A673 (cell line): ENCODE data around the gene C1orf21. TPM values are rescaled to one million over a fixed set of nuclear protein-coding genes. Genes with fewer than 3 reads are reported as not detected.

ENCODE experiments used
- BruUV-seq: library from RNA; stranded (reverse); fragments of 400-500 nt; replicated peaks from 2 replicates; lab custom pipeline; 2021; lab: Mats Ljungman, UMichigan
- CTCF ChIA-PET: fragments of 300-600 bp; sonication (Branson Sonifier 250); formaldehyde crosslinking; loops from one replicate; lab custom pipeline; 2022; ENCODE audit warnings: antibody characterized with exemption; lab: Charles Lee
- POLR2A ChIA-PET: fragments of 300-600 bp; sonication (Branson Sonifier 250); formaldehyde crosslinking; loops from one replicate; lab custom pipeline; 2022; ENCODE audit warnings: antibody characterized with exemption; ENCODE audit not compliant: low non-redundant PET; lab: Charles Lee
- DNase-seq: peaks from one replicate; pipeline ENCODE4 v3.0.0-alpha.2; 2015; ENCODE audit warnings: low spot score
- H3K27ac ChIP-seq: fragments of 200-600 bp; sonication (generic); 2 replicates; pipeline ENCODE4 v1.5.1; 2016; ENCODE audit warnings: mixed run types, low read depth, mild to moderate bottlenecking, mixed read lengths, antibody characterized with exemption, low read length; ENCODE audit not compliant: poor library complexity, severe bottlenecking
- H3K27me3 ChIP-seq: fragments of 200-600 bp; sonication (generic); replicated peaks from 2 replicates; pipeline ENCODE4 v1.6.1; 2017; ENCODE audit warnings: mixed run types, low read depth, mild to moderate bottlenecking, mixed read lengths, antibody characterized with exemption, low read length; ENCODE audit not compliant: insufficient read depth, poor library complexity
- H3K36me3 ChIP-seq: fragments of 200-600 bp; sonication (generic); 2 replicates; pipeline ENCODE4 v1.6.1; 2016; ENCODE audit warnings: mixed run types, mild to moderate bottlenecking, mixed read lengths, antibody characterized with exemption, low read length; ENCODE audit not compliant: insufficient read depth, poor library complexity, severe bottlenecking
- H3K4me1 ChIP-seq: fragments of 200-600 bp; sonication (generic); 2 replicates; pipeline ENCODE4 v1.6.1; 2017; ENCODE audit warnings: mixed run types, mild to moderate bottlenecking, mixed read lengths, antibody characterized with exemption, low read length; ENCODE audit not compliant: insufficient read depth, poor library complexity, severe bottlenecking
- H3K4me3 ChIP-seq: fragments of 200-600 bp; sonication (generic); 2 replicates; pipeline ENCODE4 v1.5.1; 2016; ENCODE audit warnings: low read depth, mixed run types, mild to moderate bottlenecking, mixed read lengths, low read length; ENCODE audit not compliant: poor library complexity, severe bottlenecking
- H3K9me3 ChIP-seq: fragments of 200-600 bp; sonication (generic); 2 replicates; pipeline ENCODE4 v1.6.1; 2016; ENCODE audit warnings: mixed run types, low read depth, mild to moderate bottlenecking, mixed read lengths, antibody characterized with exemption, low read length; ENCODE audit not compliant: poor library complexity, severe bottlenecking
- CTCF ChIP-seq: fragments of 300-800, 200-600 bp; sonication (generic); conservative IDR thresholded peaks from 2 replicates; pipeline ENCODE4 v1.5.1; 2017; ENCODE audit warnings: low read depth, mild to moderate bottlenecking, antibody characterized with exemption, low read length, moderate library complexity, mixed read lengths
- EZH2 ChIP-seq: fragments of 200-600 bp; sonication (generic); IDR thresholded peaks from 2 replicates; pipeline ENCODE4 v1.6.1; 2017; ENCODE audit warnings: borderline replicate concordance, low read depth, mild to moderate bottlenecking, mixed read lengths, antibody characterized with exemption, low read length; ENCODE audit not compliant: poor library complexity, severe bottlenecking
- intact Hi-C: fragments of 100-400 bp; cut with micrococcal nuclease; formaldehyde crosslinking; loops from one replicate; pipeline ENCODE4 v1.10.0; 2022; ENCODE audit not compliant: unreplicated experiment
- total RNA-seq: library from RNA; stranded (reverse); gene quantifications from 2 replicates; pipeline ENCODE4 v1.2.3, GENCODE V29; 2021

C1orf21 gene
- total RNA-seq, 1 experiment from 2014 or later: 31.3 TPM

GRCh38 chr1:184637664-184638240 is 250.9 kb downstream of the C1orf21 start:
- Histone ChIP-seq H3K9me3 (no peaks in the 10 kb centered on the region), H3K4me1 (peaks cover 8% of the 10 kb centered on the region), H3K4me3 (no peak overlapping the region), H3K27me3 (no peaks in the 10 kb centered on the region), H3K36me3 (no peaks in the 10 kb centered on the region), H3K27ac (no peak overlapping the region)
- intact Hi-C loops: no loop called here
- ChIA-PET POLR2A (no interaction called here), CTCF (no interaction called here)
- peak; percentile 17 for DNase-seq
- no TSS peak for BruUV-seq
- TF ChIP-seq EZH2 (no peak), CTCF (no peak)

GRCh38 chr1:184639205-184639604 is 252.4 kb downstream of the C1orf21 start:
- H3K9me3 ChIP-seq: no peaks in the 10 kb centered on the region
- no peak overlapping the region for H3K27ac ChIP-seq
- no TSS peak for BruUV-seq
- H3K4me1 ChIP-seq: peaks cover 5% of the 10 kb centered on the region
- H3K36me3 ChIP-seq: no peaks in the 10 kb centered on the region
- DNase-seq: no peak
- TF ChIP-seq EZH2 (no peak), CTCF (no peak)
- H3K27me3 ChIP-seq: no peaks in the 10 kb centered on the region
- H3K4me3 ChIP-seq: no peak overlapping the region
- ChIA-PET CTCF (no interaction called here), POLR2A (no interaction called here)
- intact Hi-C loops: no loop called here

GRCh38 chr1:184640505-184640904 is 253.7 kb downstream of the C1orf21 start:
- no peaks in the 10 kb centered on the region for H3K36me3 ChIP-seq
- ChIA-PET CTCF (no interaction called here), POLR2A (interaction anchor here (0.7 kb wide), 1 partner anchor 644 kb away, joined by 3 read pairs; no protein-coding TSS in a partner anchor)
- H3K27me3 ChIP-seq: no peaks in the 10 kb centered on the region
- H3K4me3 ChIP-seq: no peak overlapping the region
- DNase-seq: no peak
- no peak overlapping the region for H3K27ac ChIP-seq
- no peaks in the 10 kb centered on the region for H3K4me1 ChIP-seq
- intact Hi-C loops: no loop called here
- BruUV-seq: no TSS peak
- TF ChIP-seq CTCF (no peak), EZH2 (no peak)
- H3K9me3 ChIP-seq: no peaks in the 10 kb centered on the region
